ENCODE measurements around the gene FOXL2NB. TPM values are rescaled to one million over a fixed set of nuclear protein-coding genes. Genes with fewer than 3 reads are reported as not detected.

The FOXL2NB gene
- polyA plus RNA-seq, 2 donors, result 0.04 to 0.06 TPM

GRCh38 chr3:138938056-138938876, 8.8 kb upstream of the FOXL2NB start:
- 5 to 6% methylated on average over 48 of the region's 48 CpGs for WGBS, 2 donors
- Histone ChIP-seq H3K4me1 (ENCODE audit: control insufficient read depth in 2 of 2, insufficient read depth in 2 of 2, low read length in 1 of 2) (peaks cover 12 to 16% of the 10 kb centered on the region in 2 donors), H3K27ac (ENCODE audit: low read depth in 2 of 2, low read length in 1 of 2) (no peak overlapping the region), H3K9me3 (ENCODE audit: control insufficient read depth in 2 of 2, insufficient read depth in 1 of 2, low read depth in 1 of 2, low read length in 1 of 2) (peaks cover 0 to 3% of the 10 kb centered on the region in 2 donors), H3K4me3 (ENCODE audit: low read depth in 1 of 2, low read length in 2 of 2) (no peak overlapping the region), H3K27me3 (ENCODE audit: control insufficient read depth in 1 of 2, insufficient read depth in 2 of 2, low read length in 2 of 2) (peaks cover 24 to 50% of the 10 kb centered on the region in 2 donors), H3K36me3 (ENCODE audit: control insufficient read depth in 2 of 2, insufficient read depth in 2 of 2, low read length in 1 of 2) (no peaks in the 10 kb centered on the region)

GRCh38 chr3:138938877-138939560, 8.0 kb upstream of the FOXL2NB start:
- Histone ChIP-seq H3K27me3 (ENCODE audit: control insufficient read depth in 1 of 2, insufficient read depth in 2 of 2, low read length in 2 of 2) (peaks cover 24 to 52% of the 10 kb centered on the region in 2 donors), H3K4me1 (ENCODE audit: control insufficient read depth in 2 of 2, insufficient read depth in 2 of 2, low read length in 1 of 2) (peaks cover 12 to 16% of the 10 kb centered on the region in 2 donors), H3K9me3 (ENCODE audit: control insufficient read depth in 2 of 2, insufficient read depth in 1 of 2, low read depth in 1 of 2, low read length in 1 of 2) (peaks cover 0 to 3% of the 10 kb centered on the region in 2 donors), H3K4me3 (ENCODE audit: low read depth in 1 of 2, low read length in 2 of 2) (no peak overlapping the region), H3K36me3 (ENCODE audit: control insufficient read depth in 2 of 2, insufficient read depth in 2 of 2, low read length in 1 of 2) (no peaks in the 10 kb centered on the region), H3K27ac (ENCODE audit: low read depth in 2 of 2, low read length in 1 of 2) (no peak overlapping the region)
- 8 to 10% methylated on average over 31 to 32 of the region's 32 CpGs for whole genome bisulfite sequencing, 2 donors

GRCh38 chr3:138939561-138940241, 7.3 kb upstream of the FOXL2NB start:
- no peaks in the 10 kb centered on the region for H3K36me3 ChIP-seq (ENCODE audit: control insufficient read depth in 2 of 2, insufficient read depth in 2 of 2, low read length in 1 of 2)
- H3K9me3 ChIP-seq (ENCODE audit: control insufficient read depth in 2 of 2, insufficient read depth in 1 of 2, low read depth in 1 of 2, low read length in 1 of 2), result peaks cover 0 to 3% of the 10 kb centered on the region in 2 donors
- no peak overlapping the region for H3K4me3 ChIP-seq (ENCODE audit: low read depth in 1 of 2, low read length in 2 of 2)
- 10 to 12% methylated on average over 51 to 52 of the region's 52 CpGs for WGBS, 2 donors
- H3K4me1 ChIP-seq (ENCODE audit: control insufficient read depth in 2 of 2, insufficient read depth in 2 of 2, low read length in 1 of 2), result peaks cover 12 to 16% of the 10 kb centered on the region in 2 donors
- peaks cover 24 to 58% of the 10 kb centered on the region in 2 donors for H3K27me3 ChIP-seq (ENCODE audit: control insufficient read depth in 1 of 2, insufficient read depth in 2 of 2, low read length in 2 of 2)
- no peak overlapping the region for H3K27ac ChIP-seq (ENCODE audit: low read depth in 2 of 2, low read length in 1 of 2)

GRCh38 chr3:138940446-138940845, 6.6 kb upstream of the FOXL2NB start:
- Histone ChIP-seq H3K9me3 (ENCODE audit: control insufficient read depth in 2 of 2, insufficient read depth in 1 of 2, low read depth in 1 of 2, low read length in 1 of 2) (peaks cover 0 to 3% of the 10 kb centered on the region in 2 donors), H3K27me3 (ENCODE audit: control insufficient read depth in 1 of 2, insufficient read depth in 2 of 2, low read length in 2 of 2) (peaks cover 24 to 65% of the 10 kb centered on the region in 2 donors), H3K36me3 (ENCODE audit: control insufficient read depth in 2 of 2, insufficient read depth in 2 of 2, low read length in 1 of 2) (no peaks in the 10 kb centered on the region), H3K27ac (ENCODE audit: low read depth in 2 of 2, low read length in 1 of 2) (no peak overlapping the region), H3K4me1 (ENCODE audit: control insufficient read depth in 2 of 2, insufficient read depth in 2 of 2, low read length in 1 of 2) (peaks cover 19 to 24% of the 10 kb centered on the region in 2 donors), H3K4me3 (ENCODE audit: low read depth in 1 of 2, low read length in 2 of 2) (no peak overlapping the region)
- WGBS, 2 donors, result 77 to 79% methylated on average over 6 of the region's 6 CpGs

GRCh38 chr3:138941259-138941885, 5.6 kb upstream of the FOXL2NB start:
- Histone ChIP-seq H3K4me1 (ENCODE audit: control insufficient read depth in 2 of 2, insufficient read depth in 2 of 2, low read length in 1 of 2) (peaks cover 24 to 29% of the 10 kb centered on the region in 2 donors), H3K27ac (ENCODE audit: low read depth in 2 of 2, low read length in 1 of 2) (no peak overlapping the region), H3K27me3 (ENCODE audit: control insufficient read depth in 1 of 2, insufficient read depth in 2 of 2, low read length in 2 of 2) (peaks cover 24 to 67% of the 10 kb centered on the region in 2 donors), H3K9me3 (ENCODE audit: control insufficient read depth in 2 of 2, insufficient read depth in 1 of 2, low read depth in 1 of 2, low read length in 1 of 2) (peaks cover 0 to 3% of the 10 kb centered on the region in 2 donors), H3K36me3 (ENCODE audit: control insufficient read depth in 2 of 2, insufficient read depth in 2 of 2, low read length in 1 of 2) (no peaks in the 10 kb centered on the region), H3K4me3 (ENCODE audit: low read depth in 1 of 2, low read length in 2 of 2) (no peak overlapping the region)
- 62 to 65% methylated on average over 7 of the region's 7 CpGs for WGBS, 2 donors

GRCh38 chr3:138942271-138942670, 4.7 kb upstream of the FOXL2NB start:
- 89 to 90% methylated on average over 4 of the region's 4 CpGs for WGBS, 2 donors
- H3K27me3 ChIP-seq (ENCODE audit: control insufficient read depth in 1 of 2, insufficient read depth in 2 of 2, low read length in 2 of 2), result peaks cover 20 to 67% of the 10 kb centered on the region in 2 donors
- H3K4me1 ChIP-seq (ENCODE audit: control insufficient read depth in 2 of 2, insufficient read depth in 2 of 2, low read length in 1 of 2), result peaks cover 15 to 25% of the 10 kb centered on the region in 2 donors
- H3K36me3 ChIP-seq (ENCODE audit: control insufficient read depth in 2 of 2, insufficient read depth in 2 of 2, low read length in 1 of 2), result no peaks in the 10 kb centered on the region
- no peak overlapping the region for H3K4me3 ChIP-seq (ENCODE audit: low read depth in 1 of 2, low read length in 2 of 2)
- peaks cover 0 to 3% of the 10 kb centered on the region in 2 donors for H3K9me3 ChIP-seq (ENCODE audit: control insufficient read depth in 2 of 2, insufficient read depth in 1 of 2, low read depth in 1 of 2, low read length in 1 of 2)
- H3K27ac ChIP-seq (ENCODE audit: low read depth in 2 of 2, low read length in 1 of 2), result no peak overlapping the region

- no peak overlapping the region for H3K4me3 ChIP-seq (ENCODE audit: low read depth in 1 of 2, low read length in 2 of 2)
- no peaks in the 10 kb centered on the region for H3K9me3 ChIP-seq (ENCODE audit: control insufficient read depth in 2 of 2, insufficient read depth in 1 of 2, low read depth in 1 of 2, low read length in 1 of 2)
- H3K27me3 ChIP-seq (ENCODE audit: control insufficient read depth in 1 of 2, insufficient read depth in 2 of 2, low read length in 2 of 2), result peaks cover 17 to 63% of the 10 kb centered on the region in 2 donors
- H3K4me1 ChIP-seq (ENCODE audit: control insufficient read depth in 2 of 2, insufficient read depth in 2 of 2, low read length in 1 of 2), result peaks cover 10 to 22% of the 10 kb centered on the region in 2 donors
- no peak overlapping the region for H3K27ac ChIP-seq (ENCODE audit: low read depth in 2 of 2, low read length in 1 of 2)
- no peaks in the 10 kb centered on the region for H3K36me3 ChIP-seq (ENCODE audit: control insufficient read depth in 2 of 2, insufficient read depth in 2 of 2, low read length in 1 of 2)
- 25 to 37% methylated on average over 25 of the region's 25 CpGs for WGBS, 2 donors
These were observed 4.0 kb upstream of the FOXL2NB start for GRCh38 chr3:138942861-138943623.

GRCh38 chr3:138943724-138944653, 3.0 kb upstream of the FOXL2NB start:
- WGBS, 2 donors, result 21 to 28% methylated on average over 30 of the region's 30 CpGs
- peaks cover 17 to 61% of the 10 kb centered on the region in 2 donors for H3K27me3 ChIP-seq (ENCODE audit: control insufficient read depth in 1 of 2, insufficient read depth in 2 of 2, low read length in 2 of 2)

More at GRCh38 chr3:138943724-138944653, 3.0 kb upstream of the FOXL2NB start:
- no peaks in the 10 kb centered on the region for H3K9me3 ChIP-seq (ENCODE audit: control insufficient read depth in 2 of 2, insufficient read depth in 1 of 2, low read depth in 1 of 2, low read length in 1 of 2)
- peaks cover 9 to 22% of the 10 kb centered on the region in 2 donors for H3K4me1 ChIP-seq (ENCODE audit: control insufficient read depth in 2 of 2, insufficient read depth in 2 of 2, low read length in 1 of 2)
- no peak overlapping the region for H3K27ac ChIP-seq (ENCODE audit: low read depth in 2 of 2, low read length in 1 of 2)
- H3K36me3 ChIP-seq (ENCODE audit: control insufficient read depth in 2 of 2, insufficient read depth in 2 of 2, low read length in 1 of 2), result no peaks in the 10 kb centered on the region
- no peak overlapping the region for H3K4me3 ChIP-seq (ENCODE audit: low read depth in 1 of 2, low read length in 2 of 2)
